Measurements from ENCODE around the gene CMTM5.
A peak's percentile ranks its signal among the peaks of the same experiment; 100 is the strongest.

DNA sequence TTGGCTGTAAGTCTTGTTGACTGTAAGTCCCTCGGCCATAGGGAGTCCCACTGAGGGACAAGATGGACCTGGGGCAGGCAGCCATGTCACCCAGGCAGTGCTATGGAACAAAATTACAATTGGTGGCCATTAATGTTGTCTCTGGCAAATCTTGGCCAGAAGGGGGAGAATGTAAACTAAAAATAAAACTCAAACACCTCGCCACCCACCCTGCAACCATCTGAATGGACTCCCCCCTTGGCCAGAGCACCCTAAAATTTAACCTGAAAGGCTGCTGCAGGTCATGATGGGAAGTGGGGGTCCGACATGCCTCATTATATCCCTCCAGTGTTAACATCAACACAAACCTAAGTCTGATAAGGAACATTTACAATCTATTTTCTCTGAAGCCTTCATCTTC lies 32.4 kb upstream of the CMTM5 start:
- TF ChIP-seq, protein P1, sequence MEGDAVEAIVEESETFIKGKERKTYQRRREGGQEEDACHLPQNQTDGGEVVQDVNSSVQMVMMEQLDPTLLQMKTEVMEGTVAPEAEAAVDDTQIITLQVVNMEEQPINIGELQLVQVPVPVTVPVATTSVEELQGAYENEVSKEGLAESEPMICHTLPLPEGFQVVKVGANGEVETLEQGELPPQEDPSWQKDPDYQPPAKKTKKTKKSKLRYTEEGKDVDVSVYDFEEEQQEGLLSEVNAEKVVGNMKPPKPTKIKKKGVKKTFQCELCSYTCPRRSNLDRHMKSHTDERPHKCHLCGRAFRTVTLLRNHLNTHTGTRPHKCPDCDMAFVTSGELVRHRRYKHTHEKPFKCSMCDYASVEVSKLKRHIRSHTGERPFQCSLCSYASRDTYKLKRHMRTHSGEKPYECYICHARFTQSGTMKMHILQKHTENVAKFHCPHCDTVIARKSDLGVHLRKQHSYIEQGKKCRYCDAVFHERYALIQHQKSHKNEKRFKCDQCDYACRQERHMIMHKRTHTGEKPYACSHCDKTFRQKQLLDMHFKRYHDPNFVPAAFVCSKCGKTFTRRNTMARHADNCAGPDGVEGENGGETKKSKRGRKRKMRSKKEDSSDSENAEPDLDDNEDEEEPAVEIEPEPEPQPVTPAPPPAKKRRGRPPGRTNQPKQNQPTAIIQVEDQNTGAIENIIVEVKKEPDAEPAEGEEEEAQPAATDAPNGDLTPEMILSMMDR (IDR thresholded peaks at IDR 0.05; ENCODE audit: borderline replicate concordance, extremely low read depth, low read length, poor library complexity, severe bottlenecking): peak; percentile 9
- no peak for TF ChIP-seq EZH2 (IDR thresholded peaks at IDR 0.05; ENCODE audit: borderline replicate concordance, low read depth, low read length, severe bottlenecking)

All from DND-41 (cell line).